Kidney glomerular epithelial cell (primary cell): Measurements from ENCODE around the gene RAB40C.

Experiments used
- DNase-seq: peaks from one replicate; lab custom pipeline; 2025; lab: John Stamatoyannopoulos, UW

The RAB40C gene

GRCh38 chr16:647173-647902, 57.5 kb downstream of the RAB40C start:
- DNase-seq = no peak

DNA sequence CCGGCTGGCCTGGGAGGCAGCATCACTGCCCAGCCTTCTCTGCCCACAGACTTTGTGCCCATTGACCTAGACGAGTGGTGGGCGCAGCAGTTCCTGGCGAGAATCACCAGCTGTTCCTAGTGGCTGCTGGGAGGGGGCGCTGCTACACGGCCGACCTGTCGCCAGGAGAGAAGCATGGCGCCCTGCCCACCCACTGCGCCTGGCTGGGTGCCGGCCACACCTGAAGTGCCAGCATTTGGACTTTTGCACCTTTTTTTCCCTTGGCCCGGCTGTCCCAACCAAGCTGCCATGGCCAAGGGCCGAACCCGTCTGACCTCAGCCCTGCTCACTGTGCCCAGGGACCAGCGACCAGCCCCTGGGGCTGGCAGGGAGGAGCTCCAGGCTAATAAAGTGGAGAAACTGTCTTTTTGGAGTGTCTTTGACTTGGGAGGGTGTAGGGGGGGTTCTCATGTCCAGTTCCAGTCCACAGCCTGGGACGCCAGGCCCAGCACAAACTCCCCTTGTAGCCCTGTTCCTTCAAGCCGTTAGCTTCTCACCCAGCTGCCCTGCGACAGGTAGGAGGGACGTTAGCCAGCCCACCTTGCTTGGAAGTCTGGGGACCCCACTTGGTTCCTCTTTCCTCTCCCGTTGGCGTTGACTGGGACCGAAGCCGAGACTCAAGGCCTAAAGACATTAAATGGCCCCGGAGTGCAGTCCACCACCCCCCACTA, 58.4 kb downstream of the RAB40C start:
- no peak for DNase-seq

GRCh38 chr16:648781-649589, 59.1 kb downstream of the RAB40C start, which contains the start of gene WDR90:
Gene WDR90, plus strand, starts transcription at chr16:649365. Its CDS starts 52 bp downstream, at chr16:649417.
- DNase-seq = peak; percentile 64

- no peak for DNase-seq
Measured at GRCh38 chr16:649631-650030, 59.8 kb downstream of the RAB40C start.

GRCh38 chr16:651844-652243, 62.0 kb downstream of the RAB40C start:
- no peak for DNase-seq

- DNase-seq = no peak
Measured at GRCh38 chr16:652454-653305, 62.8 kb downstream of the RAB40C start.

GRCh38 chr16:654034-654433, 64.2 kb downstream of the RAB40C start:
- DNase-seq = no peak

- no peak for DNase-seq
Measured at GRCh38 chr16:657487-657886, 67.6 kb downstream of the RAB40C start.

DNA sequence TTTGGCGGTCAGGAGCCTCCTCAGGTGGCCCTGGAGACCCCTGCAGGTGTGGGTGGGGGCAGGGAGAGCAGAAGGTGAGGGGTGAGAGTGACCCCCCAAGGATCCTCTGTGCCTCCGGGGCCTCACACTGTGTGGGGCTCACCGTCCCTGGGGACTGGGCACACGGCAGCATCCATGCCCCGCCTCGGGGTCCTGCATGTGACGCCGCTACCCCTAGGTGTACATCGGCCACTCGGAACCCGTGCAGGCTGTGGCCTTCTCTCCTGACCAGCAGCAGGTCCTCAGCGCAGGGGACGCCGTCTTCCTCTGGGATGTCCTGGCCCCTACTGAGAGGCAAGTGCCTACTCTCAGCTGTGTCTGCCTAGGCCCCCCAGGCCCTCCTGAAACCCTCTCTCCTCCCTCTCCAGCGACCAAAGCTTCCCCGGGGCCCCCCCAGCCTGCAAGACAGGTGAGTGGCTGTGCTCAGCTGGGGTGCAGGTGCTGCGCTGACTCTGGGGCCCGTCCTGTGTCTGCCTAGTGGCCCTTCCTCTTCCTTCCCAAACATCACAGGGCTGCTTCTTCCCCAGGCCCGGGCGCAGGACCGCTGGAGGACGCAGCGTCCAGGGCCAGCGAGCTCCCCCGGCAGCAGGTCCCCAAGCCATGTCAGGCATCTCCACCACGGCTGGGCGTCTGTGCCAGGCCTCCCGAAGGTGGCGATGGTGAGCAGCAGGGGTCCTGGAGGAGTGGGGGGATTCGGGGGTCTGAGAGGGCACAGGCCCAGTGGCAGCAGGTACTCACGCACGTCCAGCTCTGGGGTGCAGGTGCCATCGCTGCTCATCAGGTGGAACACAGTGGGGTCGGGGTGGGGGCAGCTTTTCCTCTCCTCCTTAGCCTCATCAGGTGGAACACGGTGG, 69.1 kb downstream of the RAB40C start:
- DNase-seq = no peak

GRCh38 chr16:659618-660017, 69.8 kb downstream of the RAB40C start:
- no peak for DNase-seq

GRCh38 chr16:660132-660458, 70.2 kb downstream of the RAB40C start:
- no peak for DNase-seq

DNA sequence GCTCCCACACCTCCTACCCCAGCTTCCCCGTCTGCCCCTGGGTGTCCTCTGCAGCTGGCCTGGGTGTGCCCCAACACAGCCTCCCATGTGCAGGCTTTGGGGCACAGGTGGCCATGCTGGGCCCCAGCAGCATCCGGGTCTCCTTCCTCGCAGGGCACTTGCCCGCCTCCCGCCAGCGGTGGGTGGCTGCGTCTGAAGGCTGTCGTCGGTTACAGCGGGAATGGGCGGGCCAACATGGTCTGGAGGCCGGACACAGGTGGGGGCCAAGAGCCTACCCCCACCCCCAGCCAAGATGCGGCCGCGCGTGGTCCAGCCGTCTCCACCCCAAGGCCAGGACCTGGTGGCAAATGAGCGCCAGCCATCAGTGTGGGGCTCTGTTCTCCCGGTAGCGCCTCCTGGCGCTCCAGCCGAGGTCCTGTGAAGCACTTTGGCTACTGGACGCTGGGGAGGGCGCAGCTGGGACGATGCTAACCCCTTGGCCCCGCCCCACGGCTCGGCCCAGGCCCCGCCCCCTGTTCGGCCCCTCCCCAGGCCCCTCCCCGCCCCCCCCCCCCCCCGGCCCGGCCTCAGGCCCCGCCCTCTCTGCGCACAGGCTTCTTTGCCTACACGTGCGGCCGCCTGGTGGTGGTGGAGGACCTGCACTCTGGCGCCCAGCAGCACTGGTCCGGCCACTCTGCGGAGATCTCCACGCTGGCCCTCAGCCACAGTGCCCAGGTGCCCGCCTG, 70.8 kb downstream of the RAB40C start:
- DNase-seq = peak; percentile 39

- DNase-seq = no peak
Measured at GRCh38 chr16:661184-661821, 71.4 kb downstream of the RAB40C start.

- no peak for DNase-seq
Measured at GRCh38 chr16:662095-662494, 72.2 kb downstream of the RAB40C start.

DNA sequence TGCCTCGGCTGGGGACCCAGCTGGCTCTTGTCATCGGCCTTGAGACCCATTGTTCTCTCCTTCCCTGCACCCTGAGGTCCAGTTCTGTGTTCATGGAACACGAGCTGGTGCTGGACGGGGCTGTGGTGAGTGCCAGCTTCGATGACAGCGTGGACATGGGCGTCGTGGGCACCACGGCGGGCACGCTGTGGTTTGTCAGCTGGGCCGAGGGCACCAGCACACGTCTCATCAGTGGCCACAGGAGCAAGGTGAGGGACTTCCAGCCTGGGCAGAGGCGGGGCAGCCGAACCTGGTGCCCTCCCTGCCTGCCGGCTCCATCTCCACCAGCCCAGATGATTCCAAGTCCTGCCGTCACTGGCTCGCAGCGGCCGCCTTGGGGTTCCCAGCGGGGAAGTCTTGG, 72.7 kb downstream of the RAB40C start:
- no peak for DNase-seq

GRCh38 chr16:666572-666971, 76.7 kb downstream of the RAB40C start:
- no peak for DNase-seq

GRCh38 chr16:667113-667779, 77.4 kb downstream of the RAB40C start:
- DNase-seq = no peak

DNA sequence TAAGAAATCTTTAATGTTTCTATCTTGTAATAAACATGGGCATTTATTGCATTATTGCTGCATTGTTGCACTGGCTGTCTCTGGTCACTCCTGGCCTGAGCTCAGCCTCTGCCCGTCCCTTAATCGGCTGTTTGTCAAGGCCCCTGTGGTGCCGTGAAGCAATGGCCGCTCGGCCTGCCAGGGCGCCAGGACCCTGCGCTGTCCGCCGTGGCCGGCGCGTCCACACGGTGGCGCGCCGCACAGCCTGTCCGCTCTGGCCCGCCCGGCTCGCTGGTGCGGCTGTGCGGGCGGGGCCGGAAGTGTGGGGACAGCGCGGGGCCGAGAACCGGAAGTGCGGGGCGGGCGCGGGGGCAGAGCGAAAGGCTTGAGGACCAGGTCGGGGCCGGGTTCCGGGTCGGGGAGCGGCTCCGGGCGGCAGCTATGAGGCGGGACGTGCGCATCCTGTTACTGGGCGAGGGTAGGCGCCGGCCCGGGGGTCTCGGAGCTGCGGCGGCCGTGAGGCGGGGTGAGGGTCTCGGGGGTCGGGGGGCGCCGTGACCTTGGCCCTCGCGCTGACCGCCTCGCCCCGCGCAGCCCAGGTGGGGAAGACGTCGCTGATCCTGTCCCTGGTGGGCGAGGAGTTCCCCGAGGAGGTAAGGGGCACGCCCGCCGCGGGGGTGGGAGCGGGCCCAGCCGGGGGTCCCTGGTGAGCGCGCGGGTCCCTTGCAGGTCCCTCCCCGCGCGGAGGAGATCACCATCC, 78.1 kb downstream of the RAB40C start, which contains the start of gene RHOT2:
Gene RHOT2, plus strand, starts transcription at position 353 of the 739 bp plus-strand sequence. Its CDS starts 68 bp downstream, at position 421.
- peak; percentile 85 for DNase-seq
